ENCODE measurements around the gene TGFBR2. TPM values are rescaled to one million over a fixed set of nuclear protein-coding genes. Genes with fewer than 3 reads are reported as not detected.

Gene TGFBR2
- total and polyA plus RNA-seq, 10 of the 15 experiments (the other 5 are each of a cell fraction or from before 2014, with no cell fraction given): 0.02 to 0.98 (median 0.18) TPM; not detected in 1

- no peak overlapping the region for H3K4me3 ChIP-seq
- no peak overlapping the region for H2AFZ ChIP-seq (ENCODE audit: control insufficient read depth, low read depth, low read length)
- RAD21 ChIA-PET (ENCODE audit: unreplicated experiment): interaction anchor here (0.9 kb wide), 1 partner anchor 133 kb away, joined by 3 read pairs; no protein-coding TSS in a partner anchor
- SMC1A ChIA-PET (ENCODE audit: uncharacterized antibody, unreplicated experiment): no interaction called here
- no peak for DNase-seq (ENCODE audit: low read depth, low spot score)
- no peaks in the 10 kb centered on the region for H3K4me1 ChIP-seq (ENCODE audit: control insufficient read depth, insufficient read depth, low read length)
- CTCF ChIA-PET: interaction anchor here (1.2 kb wide), 1 partner anchor 10 kb away, joined by 3 read pairs; no protein-coding TSS in a partner anchor
- H4K20me1 ChIP-seq (ENCODE audit: control insufficient read depth, insufficient read depth): no peaks in the 10 kb centered on the region; the same call in 1 of the 2 replicates
- no peaks in the 10 kb centered on the region for H3K27me3 ChIP-seq (replicated peaks in 1 of 2; ENCODE audit: control insufficient read depth in 2 of 2, insufficient read depth in 2 of 2, low read length in 1 of 2)
- no peaks in the 10 kb centered on the region for H3K79me2 ChIP-seq (ENCODE audit: control insufficient read depth, insufficient read depth, low read length)
- no peak for ATAC-seq
- TF ChIP-seq HDAC6 (IDR thresholded peaks at IDR 0.05; ENCODE audit: unreplicated experiment): no peak
- no peak for TF ChIP-seq SKIL (IDR thresholded peaks at IDR 0.05; ENCODE audit: low read depth, poor library complexity, severe bottlenecking)
- in situ Hi-C loops (cut with MboI): no loop called here
- BruUV-seq (replicated peaks): no TSS peak
- no peak overlapping the region for H3K4me2 ChIP-seq (ENCODE audit: control insufficient read depth, insufficient read depth)
- no peak overlapping the region for H3K27ac ChIP-seq (ENCODE audit: control insufficient read depth, insufficient read depth)
- H3K9ac ChIP-seq (ENCODE audit: control insufficient read depth, insufficient read depth, low read length): no peak overlapping the region
- H3K9me3 ChIP-seq (replicated peaks; ENCODE audit: control insufficient read depth, insufficient read depth, low read length): no peaks in the 10 kb centered on the region
- peak; percentile 41 for FAIRE-seq
- POLR2A ChIA-PET: no interaction called here
- intact Hi-C loops (cut with micrococcal nuclease; ENCODE audit: unreplicated experiment): no loop called here
- H3K36me3 ChIP-seq (ENCODE audit: control insufficient read depth in 2 of 2, insufficient read depth in 2 of 2, low read length in 1 of 2): no peaks in the 10 kb centered on the region
- WGBS (ENCODE audit: insufficient coverage, insufficient replicate concordance, low lambda C conversion rate, missing lambda C conversion rate): 10% methylated on average over 2 of the region's 2 CpGs
Observed at GRCh38 chr3:30741889-30742288, 135.5 kb downstream of the TGFBR2 start.

- Histone ChIP-seq H3K27me3 (replicated peaks in 1 of 2; ENCODE audit: control insufficient read depth in 2 of 2, insufficient read depth in 2 of 2, low read length in 1 of 2) (no peaks in the 10 kb centered on the region), H3K9me3 (replicated peaks; ENCODE audit: control insufficient read depth, insufficient read depth, low read length) (no peaks in the 10 kb centered on the region), H4K20me1 (ENCODE audit: control insufficient read depth, insufficient read depth) (no peaks in the 10 kb centered on the region; the same call in 1 of the 2 replicates), H2AFZ (ENCODE audit: control insufficient read depth, low read depth, low read length) (no peak overlapping the region), H3K4me1 (ENCODE audit: control insufficient read depth, insufficient read depth, low read length) (no peaks in the 10 kb centered on the region), H3K4me3 (no peak overlapping the region), H3K9ac (ENCODE audit: control insufficient read depth, insufficient read depth, low read length) (no peak overlapping the region), H3K4me2 (ENCODE audit: control insufficient read depth, insufficient read depth) (0 out of 2 replicates have a peak overlapping the region, but pooled peaks have one; percentile 35), H3K27ac (ENCODE audit: control insufficient read depth, insufficient read depth) (no peak overlapping the region), H3K36me3 (ENCODE audit: control insufficient read depth in 2 of 2, insufficient read depth in 2 of 2, low read length in 1 of 2) (no peaks in the 10 kb centered on the region), H3K79me2 (ENCODE audit: control insufficient read depth, insufficient read depth, low read length) (no peaks in the 10 kb centered on the region)
- ATAC-seq (no peak), FAIRE-seq (no peak), DNase-seq (ENCODE audit: low read depth, low spot score) (no peak)
- CTCF ChIA-PET: interaction anchor here (1.2 kb wide), 1 partner anchor 9 kb away, joined by 3 read pairs; no protein-coding TSS in a partner anchor
- BruUV-seq (replicated peaks): no TSS peak
- 52% methylated on average over 4 of the region's 4 CpGs for WGBS (ENCODE audit: insufficient coverage, insufficient replicate concordance, low lambda C conversion rate, missing lambda C conversion rate)
- POLR2A ChIA-PET: interaction anchor here (0.7 kb wide), 1 partner anchor 9 kb away, joined by 3 read pairs; no protein-coding TSS in a partner anchor
- SMC1A ChIA-PET (ENCODE audit: uncharacterized antibody, unreplicated experiment): interaction anchor here (1.4 to 1.5 kb wide), 2 partner anchors 20 to 43 kb away, joined by 3 to 4 read pairs; no protein-coding TSS in a partner anchor
- intact Hi-C loops (cut with micrococcal nuclease; ENCODE audit: unreplicated experiment): no loop called here
- in situ Hi-C loops (cut with MboI): no loop called here
- RAD21 ChIA-PET (ENCODE audit: unreplicated experiment): no interaction called here
- TF ChIP-seq ZSCAN29 (IDR thresholded peaks at IDR 0.05) (no peak), NBN (IDR thresholded peaks at IDR 0.05) (no peak), CUX1 (IDR thresholded peaks at IDR 0.05; ENCODE audit: insufficient replicate concordance, low read depth, low read length) (no peak)
Observed at GRCh38 chr3:30742796-30743619, 136.6 kb downstream of the TGFBR2 start.
